RPMI7951 (cell line): ENCODE results near the gene MTOR. TPM values are rescaled to one million over a fixed set of nuclear protein-coding genes. Genes with fewer than 3 reads are reported as not detected.
"Not testable (repeated sequence)": the region's sequence is repeated elsewhere in the genome, so short reads cannot be mapped to it uniquely, and the experiment has no call there.

Experiments
- DNase-seq: peaks from one replicate; pipeline ENCODE4 v3.0.0-alpha.2; 2012; ENCODE audit warnings: low read depth
- total RNA-seq: library from RNA; depleted of rRNA; stranded (reverse); fragments of >200 nt; shearing (Covaris generic); gene quantifications from 2 replicates; pipeline ENCODE4 v1.2.3, GENCODE V29; 2014

Gene MTOR
- total RNA-seq, 1 experiment from 2014 or later: 30.4 TPM

DNA sequence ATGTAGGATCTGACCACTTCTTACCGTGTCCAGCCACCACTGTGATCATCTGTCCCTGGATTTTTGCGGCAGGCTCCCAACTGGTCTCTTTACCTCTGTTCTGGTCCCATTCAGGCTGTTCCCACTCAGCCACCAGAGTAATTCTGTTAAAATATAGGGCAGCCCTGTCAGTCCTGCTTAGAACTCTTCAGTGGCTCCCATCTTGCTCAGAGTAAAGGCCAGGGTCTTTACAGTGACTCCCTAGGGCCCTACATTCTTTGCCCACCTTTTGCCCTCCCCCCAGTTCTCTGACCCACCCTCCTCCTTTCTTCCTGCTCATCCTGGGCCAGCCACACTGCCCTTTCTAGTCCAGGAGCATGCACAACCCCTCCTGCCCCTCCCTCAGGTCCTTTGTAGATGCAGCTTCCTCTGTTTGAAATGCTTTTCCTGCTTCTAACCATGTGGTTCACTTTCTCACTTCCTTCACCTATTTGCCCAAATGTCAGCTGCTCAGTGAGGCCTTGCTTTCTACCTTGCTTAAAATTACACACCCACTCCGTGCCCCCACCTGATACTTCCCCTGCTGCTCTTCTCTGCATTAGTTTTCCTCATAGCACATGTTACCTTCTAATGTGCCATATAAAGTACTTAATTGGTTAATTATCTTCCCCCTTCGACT lies 18.5 kb upstream of the MTOR start:
- no peak for DNase-seq

DNA sequence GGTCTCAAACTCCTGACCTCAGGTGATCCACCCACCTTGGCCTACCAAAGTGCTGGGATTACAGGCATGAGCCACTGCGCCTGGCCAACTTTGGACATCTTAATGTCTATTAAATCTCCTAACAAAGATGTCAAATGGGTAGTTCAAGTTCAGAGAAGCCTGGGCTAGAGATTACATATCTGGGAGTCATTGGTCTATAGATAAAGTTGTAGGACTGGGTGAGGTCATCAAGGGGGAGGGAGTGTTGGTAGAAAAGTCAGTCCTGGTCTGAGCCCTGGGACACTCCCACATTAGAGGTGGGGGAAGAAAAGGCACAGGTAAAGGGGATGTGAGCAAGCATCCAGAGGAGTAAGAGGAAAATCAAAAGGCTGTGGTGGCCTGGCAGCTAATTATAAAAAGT lies 17.3 kb upstream of the MTOR start:
- no peak for DNase-seq

GRCh38 chr1:11279152-11279551 lies 16.8 kb upstream of the MTOR start:
- no peak for DNase-seq

GRCh38 chr1:11273595-11274234 lies 11.4 kb upstream of the MTOR start:
- no peak for DNase-seq

DNA sequence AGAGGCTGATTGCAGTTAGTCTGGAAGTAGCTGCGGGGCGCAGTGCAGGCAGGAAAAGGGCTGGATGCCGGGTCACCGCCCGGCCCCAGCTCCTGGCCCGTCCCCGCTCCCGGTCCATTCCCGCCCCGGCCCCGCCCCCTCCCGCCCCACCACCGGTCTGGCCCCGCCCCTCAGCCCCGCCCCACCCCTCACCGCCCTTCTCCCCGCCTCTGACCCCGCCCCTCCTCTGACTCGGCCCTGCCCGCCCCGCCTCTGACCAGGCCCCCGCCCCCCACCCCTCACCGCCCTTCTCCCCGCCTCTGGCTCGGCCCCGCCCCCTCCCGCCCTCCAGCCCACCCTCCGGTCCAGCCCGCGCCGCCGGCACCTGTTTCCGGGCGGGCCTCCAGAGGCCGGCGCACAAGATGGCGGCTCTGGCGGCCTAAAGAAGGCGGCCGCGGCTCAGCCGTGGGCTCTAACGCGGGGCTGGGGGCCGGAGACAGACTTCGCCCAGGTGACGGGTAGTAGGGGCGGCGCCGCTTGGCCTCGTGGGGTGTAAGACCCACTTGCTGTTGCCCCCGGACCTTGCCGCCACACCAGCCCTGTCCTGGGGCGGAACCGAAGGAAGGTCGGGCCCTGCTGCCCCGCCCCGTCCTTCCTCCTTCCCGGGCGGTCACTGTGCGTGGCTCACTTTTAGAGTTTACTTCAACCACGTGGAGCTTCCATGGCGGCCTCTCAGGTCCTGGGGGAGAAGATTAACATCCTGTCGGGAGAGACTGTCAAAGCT lies 10.7 kb upstream of the MTOR start, which contains the start of gene UBIAD1:
UBIAD1 (plus strand) TSS at position 367 of the 763 bp plus-strand sequence; CDS start at position 701, 334 bp downstream.
- DNase-seq: peak; percentile 83

GRCh38 chr1:11272544-11272831 lies 10.1 kb upstream of the MTOR start:
- DNase-seq: no peak

GRCh38 chr1:11267350-11268337 lies 5.3 kb upstream of the MTOR start:
- DNase-seq: not testable (repeated sequence)

DNA sequence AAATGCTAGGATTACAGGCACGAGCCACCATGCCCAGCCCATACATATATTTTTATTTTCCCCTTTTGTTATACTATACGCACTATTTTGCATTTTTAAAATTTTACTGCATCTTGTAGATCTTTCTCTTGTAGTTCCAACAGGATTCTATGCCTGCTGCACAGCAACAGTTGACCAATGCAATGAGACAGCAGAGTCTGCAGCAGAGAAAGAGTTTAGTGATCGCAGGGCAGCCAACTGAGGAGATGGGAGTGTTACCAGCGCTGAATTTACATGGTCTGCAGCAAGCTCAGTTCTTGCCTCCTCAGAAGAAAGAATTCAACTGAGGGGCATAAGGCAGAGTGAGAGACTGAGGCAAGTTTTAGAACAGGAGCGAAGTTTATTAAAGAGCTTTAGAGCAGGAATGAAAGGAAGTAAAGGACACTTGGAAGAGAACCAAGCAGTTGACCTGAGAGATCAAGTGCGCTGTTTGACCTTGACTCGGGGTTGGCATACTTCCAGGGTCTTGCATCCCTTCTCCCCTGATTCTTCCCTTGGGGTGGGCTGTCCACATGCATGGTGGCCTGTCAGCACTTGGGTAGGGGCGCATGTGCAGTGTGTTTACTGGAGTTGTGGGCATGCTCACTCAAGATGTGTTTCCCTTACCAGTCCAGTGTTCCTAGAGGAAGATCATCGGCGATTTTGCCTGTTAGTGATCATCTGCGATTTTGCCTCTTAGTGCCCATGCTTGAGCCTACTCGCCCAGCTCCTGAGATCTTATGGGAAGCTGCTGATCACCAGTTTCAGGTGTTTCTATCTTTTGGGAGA lies 4.1 kb upstream of the MTOR start:
- no peak for DNase-seq

GRCh38 chr1:11256299-11256698 lies 6.1 kb downstream of the MTOR start:
- no peak for DNase-seq

GRCh38 chr1:11253226-11253625 lies 9.1 kb downstream of the MTOR start:
- no peak for DNase-seq

DNA sequence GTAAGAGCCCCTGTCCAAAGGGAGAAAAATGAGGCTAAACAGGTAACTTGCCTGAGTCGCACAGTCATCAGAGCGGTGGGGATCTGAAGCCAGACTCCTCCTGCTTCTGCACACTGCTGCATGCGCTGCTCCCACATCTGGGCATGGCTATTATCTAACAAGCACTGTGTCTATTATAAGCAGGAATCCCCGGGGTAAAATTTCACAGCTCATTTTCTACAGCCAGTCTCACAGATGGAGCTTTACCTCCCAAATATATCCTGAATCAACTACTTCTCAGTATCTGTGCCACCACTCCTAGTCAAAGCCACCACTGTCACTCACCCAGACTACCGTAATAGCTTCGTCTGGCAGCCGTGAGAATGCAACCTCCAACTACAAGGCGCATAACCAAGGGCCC lies 9.8 kb downstream of the MTOR start:
- DNase-seq: no peak

DNA sequence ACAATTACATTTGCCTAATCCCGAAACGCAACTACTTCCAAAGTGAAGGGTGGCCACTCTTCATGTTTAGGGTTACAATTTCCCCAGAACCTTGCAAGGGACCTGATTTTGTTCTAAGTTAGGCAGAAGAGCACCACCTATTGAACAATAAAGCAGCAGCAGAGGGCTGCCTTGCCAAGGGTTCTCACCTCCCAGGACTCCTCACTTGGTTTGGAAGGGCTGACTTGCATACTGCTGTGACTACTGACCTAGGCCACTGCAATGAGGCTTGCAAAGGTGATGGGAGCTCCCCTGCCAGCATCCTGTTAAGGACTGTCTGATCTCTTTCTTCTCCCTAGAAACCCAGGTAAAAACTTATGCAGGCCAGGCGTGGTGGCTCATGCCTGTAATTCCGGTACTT lies 14.2 kb downstream of the MTOR start:
- DNase-seq: no peak

DNA sequence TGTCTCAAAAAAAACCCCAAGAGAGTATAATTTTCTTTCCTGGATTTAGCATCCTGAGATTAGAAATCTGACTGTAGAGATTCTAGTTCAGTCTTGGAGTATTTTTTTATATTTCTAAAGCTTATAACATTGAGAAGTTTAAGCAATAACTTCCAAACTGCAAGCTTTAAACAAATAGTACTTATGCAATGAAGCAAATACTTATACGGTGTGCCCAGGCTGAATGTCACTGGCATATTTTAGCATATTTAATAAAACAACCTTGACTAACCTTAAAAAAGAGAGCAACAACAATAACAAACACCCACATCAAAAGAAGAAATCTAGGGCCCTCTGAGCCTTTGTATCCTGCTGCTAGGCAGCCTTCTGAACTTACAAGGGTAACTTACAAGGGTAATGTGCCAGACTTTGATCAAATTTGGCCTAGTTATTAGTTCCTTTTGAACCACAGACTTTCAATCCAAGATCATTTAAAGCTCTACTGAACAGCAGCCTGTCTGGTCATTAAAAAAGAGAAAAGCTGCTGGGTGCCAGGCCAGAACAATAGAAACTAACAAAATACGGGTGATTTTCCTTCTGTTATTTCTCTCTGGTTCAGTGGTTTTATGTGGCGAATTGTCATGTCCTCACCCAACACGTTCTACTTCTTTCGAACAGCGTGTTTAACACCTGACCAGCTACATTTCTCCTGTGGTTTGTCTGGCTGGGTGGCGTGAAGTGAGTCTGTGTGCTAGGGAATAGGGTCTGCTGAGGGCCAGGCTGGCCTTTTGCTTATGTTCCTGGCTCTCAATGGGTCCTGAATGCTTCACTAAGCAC lies 16.2 kb downstream of the MTOR start:
- no peak for DNase-seq

DNA sequence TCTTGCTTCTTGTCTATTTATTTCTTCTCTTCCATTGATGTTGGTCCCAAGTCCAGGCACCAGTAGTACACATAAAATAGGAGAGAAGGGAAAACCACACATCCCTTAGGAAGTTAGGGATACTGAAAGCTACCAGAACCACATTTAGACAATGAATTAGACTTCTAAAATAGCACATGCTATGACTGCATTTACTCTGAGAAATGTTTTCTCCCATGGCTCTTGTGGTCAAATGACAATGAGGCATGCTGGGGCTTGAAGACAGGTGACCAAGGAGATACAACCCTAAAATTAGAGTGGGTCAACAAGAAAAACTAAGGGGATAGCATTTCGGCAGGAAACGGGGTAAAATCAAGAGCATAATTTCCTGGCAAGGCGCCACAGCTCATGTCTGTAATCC lies 17.1 kb downstream of the MTOR start:
- DNase-seq: no peak

GRCh38 chr1:11238311-11238710 lies 24.0 kb downstream of the MTOR start:
- DNase-seq: no peak

- DNase-seq: no peak
These were observed 25.0 kb downstream of the MTOR start for GRCh38 chr1:11237356-11237755.

- DNase-seq: no peak
These were observed 29.1 kb downstream of the MTOR start for GRCh38 chr1:11233208-11233607.

GRCh38 chr1:11229203-11229602 lies 33.1 kb downstream of the MTOR start:
- no peak for DNase-seq

DNA sequence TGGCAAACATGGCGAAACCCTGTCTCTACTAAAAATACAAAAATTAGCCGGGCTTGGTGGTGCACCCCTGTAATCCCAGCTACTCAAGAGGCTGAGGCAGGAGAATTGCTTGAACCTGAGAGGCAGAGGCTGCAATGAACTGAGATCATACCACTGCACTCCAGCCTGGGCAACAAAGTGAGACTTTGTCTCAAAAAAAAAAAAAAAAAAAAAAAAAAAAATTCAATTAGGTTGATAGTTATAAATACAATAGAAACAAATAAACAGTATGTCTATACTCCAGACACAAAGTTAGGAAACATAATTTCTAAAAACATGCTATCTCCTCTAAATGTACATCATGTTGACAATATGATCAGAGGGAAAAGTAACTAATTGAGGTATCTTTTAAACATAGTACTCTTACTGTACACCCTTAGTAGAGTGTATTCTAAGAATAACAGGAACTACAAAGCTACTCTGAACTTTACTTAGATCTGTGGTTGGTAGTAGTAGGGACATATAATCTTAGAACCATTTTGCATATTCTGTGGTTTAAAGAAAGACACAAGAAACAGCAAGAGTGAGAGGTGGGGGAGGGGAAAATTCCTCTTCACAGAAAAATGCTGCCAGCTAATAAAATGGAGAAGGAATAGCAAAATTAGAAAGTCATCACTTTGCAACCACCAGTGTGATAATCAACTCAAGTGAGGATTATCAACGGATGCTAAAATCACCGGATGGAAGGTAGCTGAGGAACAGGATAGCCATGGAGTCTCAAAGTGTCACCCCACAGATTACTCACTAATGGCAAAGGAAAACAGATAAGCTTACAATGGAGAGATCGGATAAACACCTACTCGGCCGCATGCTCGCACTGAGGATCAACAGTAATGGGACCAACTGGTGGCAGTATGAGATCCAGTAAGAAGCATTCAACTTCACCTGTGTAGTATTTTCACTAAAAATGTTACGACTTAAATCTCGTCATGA lies 35.0 kb downstream of the MTOR start:
- DNase-seq: no peak
